ENCODE data around the gene PCDHGA9. TPM values are rescaled to one million over a fixed set of nuclear protein-coding genes. Genes with fewer than 3 reads are reported as not detected.

The PCDHGA9 gene
- total RNA-seq, 5 donors from 2014 or later (not counting 1 experiment from before 2014, with no cell fraction given): 0.14 to 0.26 (median 0.19) TPM; not detected in 1

GRCh38 chr5:141434006-141434405, 31.4 kb downstream of the PCDHGA9 start:
- H3K4me1 ChIP-seq (ENCODE audit: control insufficient read depth in 1 of 2, extremely low read depth in 1 of 2, insufficient read depth in 2 of 2, low read length in 2 of 2): peaks cover 0 to 11% of the 10 kb centered on the region in 2 experiments
- ChIA-PET POLR2A (no interaction called here), CTCF (interaction anchor here in 1 of 2 donors (0.8 kb wide), 1 partner anchor 10 kb away, joined by 5 read pairs; no protein-coding TSS in a partner anchor)
- DNase-seq (no peak), ATAC-seq (replicated peaks in 1 of 4) (no peak)
- H3K4me3 ChIP-seq (ENCODE audit: control insufficient read depth in 1 of 2, extremely low read depth in 1 of 2, low read length in 1 of 2): no peak overlapping the region
- H3K27ac ChIP-seq (ENCODE audit: low read length): no peak overlapping the region
- Mint-ChIP-seq H3K4me3 (no peak overlapping the region), H3K27ac (peak overlapping the region in 1 of 2 donors; percentile 11), H3K4me1 (peaks cover 6 to 17% (median 10%) of the 10 kb centered on the region in 3 donors), H3K27me3 (peaks cover 48 to 56% of the 10 kb centered on the region in 2 donors), H3K9me3 (peaks cover 8 to 22% (median 20%) of the 10 kb centered on the region in 3 donors), H3K36me3 (peaks cover 7% of the 10 kb centered on the region)
- peaks cover 23 to 36% of the 10 kb centered on the region in 2 experiments for H3K27me3 ChIP-seq (replicated peaks in 1 of 2; ENCODE audit: control insufficient read depth in 2 of 2, extremely low read depth in 1 of 2, insufficient read depth in 2 of 2, low read length in 1 of 2)
- no peaks in the 10 kb centered on the region for H3K36me3 ChIP-seq (ENCODE audit: control insufficient read depth in 2 of 2, extremely low read depth in 1 of 2, insufficient read depth in 1 of 2, low read length in 1 of 2)
- H3K9me3 ChIP-seq: peaks cover 4% of the 10 kb centered on the region
- 63% methylated on average over 2 of the region's 2 CpGs for WGBS (ENCODE audit: insufficient coverage)

GRCh38 chr5:141437221-141437620, 34.6 kb downstream of the PCDHGA9 start:
- Histone ChIP-seq H3K27ac (ENCODE audit: low read length) (no peak overlapping the region), H3K4me3 (ENCODE audit: control insufficient read depth in 1 of 2, extremely low read depth in 1 of 2, low read length in 1 of 2) (no peak overlapping the region), H3K4me1 (ENCODE audit: control insufficient read depth in 1 of 2, extremely low read depth in 1 of 2, insufficient read depth in 2 of 2, low read length in 2 of 2) (no peaks in the 10 kb centered on the region), H3K36me3 (ENCODE audit: control insufficient read depth in 2 of 2, extremely low read depth in 1 of 2, insufficient read depth in 1 of 2, low read length in 1 of 2) (no peaks in the 10 kb centered on the region), H3K9me3 (no peaks in the 10 kb centered on the region), H3K27me3 (replicated peaks in 1 of 2; ENCODE audit: control insufficient read depth in 2 of 2, extremely low read depth in 1 of 2, insufficient read depth in 2 of 2, low read length in 1 of 2) (peaks cover 7 to 24% of the 10 kb centered on the region in 2 experiments)
- DNase-seq: no peak
- ChIA-PET POLR2A (no interaction called here), CTCF (no interaction called here)
- H3K4me3 Mint-ChIP-seq: no peak overlapping the region
- no peak for ATAC-seq (replicated peaks in 1 of 4)
- no peaks in the 10 kb centered on the region for H3K4me1 Mint-ChIP-seq
- H3K36me3 Mint-ChIP-seq: no peaks in the 10 kb centered on the region
- peaks cover 2 to 6% (median 6%) of the 10 kb centered on the region in 3 donors for H3K9me3 Mint-ChIP-seq
- no CpG with 5 or more reads among the region's 2 CpGs for WGBS (ENCODE audit: insufficient coverage)
- H3K27me3 Mint-ChIP-seq: peaks cover 29 to 50% of the 10 kb centered on the region in 2 donors
- no peak overlapping the region for H3K27ac Mint-ChIP-seq

GRCh38 chr5:141439411-141440141, 37.0 kb downstream of the PCDHGA9 start:
- H3K27ac Mint-ChIP-seq: no peak overlapping the region
- no peaks in the 10 kb centered on the region for H3K36me3 Mint-ChIP-seq
- Histone ChIP-seq H3K9me3 (no peaks in the 10 kb centered on the region), H3K4me3 (ENCODE audit: control insufficient read depth in 1 of 2, extremely low read depth in 1 of 2, low read length in 1 of 2) (no peak overlapping the region), H3K27ac (ENCODE audit: low read length) (no peak overlapping the region), H3K36me3 (ENCODE audit: control insufficient read depth in 2 of 2, extremely low read depth in 1 of 2, insufficient read depth in 1 of 2, low read length in 1 of 2) (no peaks in the 10 kb centered on the region), H3K27me3 (replicated peaks in 1 of 2; ENCODE audit: control insufficient read depth in 2 of 2, extremely low read depth in 1 of 2, insufficient read depth in 2 of 2, low read length in 1 of 2) (peaks cover 6 to 11% of the 10 kb centered on the region in 2 experiments), H3K4me1 (ENCODE audit: control insufficient read depth in 1 of 2, extremely low read depth in 1 of 2, insufficient read depth in 2 of 2, low read length in 2 of 2) (no peaks in the 10 kb centered on the region)
- no peaks in the 10 kb centered on the region for H3K4me1 Mint-ChIP-seq
- POLR2A ChIA-PET: no interaction called here
- DNase-seq (no peak), ATAC-seq (replicated peaks in 1 of 4) (no peak)
- peaks cover 20 to 36% of the 10 kb centered on the region in 2 donors for H3K27me3 Mint-ChIP-seq
- CTCF ChIA-PET: no interaction called here
- WGBS (ENCODE audit: insufficient coverage): 71% methylated on average over 5 of the region's 10 CpGs
- no peak overlapping the region for H3K4me3 Mint-ChIP-seq
- H3K9me3 Mint-ChIP-seq: peaks cover 0 to 3% (median 0%) of the 10 kb centered on the region in 3 donors

- DNase-seq (no peak), ATAC-seq (replicated peaks in 1 of 4) (no peak)
- Histone ChIP-seq H3K4me3 (ENCODE audit: control insufficient read depth in 1 of 2, extremely low read depth in 1 of 2, low read length in 1 of 2) (no peak overlapping the region), H3K9me3 (no peaks in the 10 kb centered on the region), H3K27ac (ENCODE audit: low read length) (no peak overlapping the region), H3K4me1 (ENCODE audit: control insufficient read depth in 1 of 2, extremely low read depth in 1 of 2, insufficient read depth in 2 of 2, low read length in 2 of 2) (no peaks in the 10 kb centered on the region), H3K27me3 (replicated peaks in 1 of 2; ENCODE audit: control insufficient read depth in 2 of 2, extremely low read depth in 1 of 2, insufficient read depth in 2 of 2, low read length in 1 of 2) (peaks cover 5 to 11% of the 10 kb centered on the region in 2 experiments), H3K36me3 (ENCODE audit: control insufficient read depth in 2 of 2, extremely low read depth in 1 of 2, insufficient read depth in 1 of 2, low read length in 1 of 2) (no peaks in the 10 kb centered on the region)
- Mint-ChIP-seq H3K36me3 (no peaks in the 10 kb centered on the region), H3K4me1 (no peaks in the 10 kb centered on the region), H3K27ac (no peak overlapping the region), H3K9me3 (peaks cover 0 to 3% (median 0%) of the 10 kb centered on the region in 3 donors), H3K27me3 (peaks cover 24 to 38% of the 10 kb centered on the region in 2 donors), H3K4me3 (no peak overlapping the region)
- WGBS (ENCODE audit: insufficient coverage): 95% methylated on average over 3 of the region's 9 CpGs
- ChIA-PET CTCF (no interaction called here), POLR2A (no interaction called here)
Measured at GRCh38 chr5:141440341-141440740, 37.8 kb downstream of the PCDHGA9 start.

GRCh38 chr5:141441571-141442170, 39.1 kb downstream of the PCDHGA9 start:
- no peak for ATAC-seq (replicated peaks in 1 of 4)
- WGBS (ENCODE audit: insufficient coverage): 64% methylated on average over 50 of the region's 50 CpGs
- H3K4me3 Mint-ChIP-seq: no peak overlapping the region
- CTCF ChIA-PET: interaction anchor here in 1 of 2 donors (1.2 kb wide), 1 partner anchor 12 kb away, joined by 4 read pairs; the partner anchor contains the start of gene PCDHGA12
- no peaks in the 10 kb centered on the region for H3K36me3 ChIP-seq (ENCODE audit: control insufficient read depth in 2 of 2, extremely low read depth in 1 of 2, insufficient read depth in 1 of 2, low read length in 1 of 2)
- H3K27me3 ChIP-seq (replicated peaks in 1 of 2; ENCODE audit: control insufficient read depth in 2 of 2, extremely low read depth in 1 of 2, insufficient read depth in 2 of 2, low read length in 1 of 2): peaks cover 2 to 11% of the 10 kb centered on the region in 2 experiments
- no peaks in the 10 kb centered on the region for H3K36me3 Mint-ChIP-seq
- H3K27ac Mint-ChIP-seq: no peak overlapping the region
- H3K4me3 ChIP-seq (ENCODE audit: control insufficient read depth in 1 of 2, extremely low read depth in 1 of 2, low read length in 1 of 2): no peak overlapping the region
- no peaks in the 10 kb centered on the region for H3K4me1 ChIP-seq (ENCODE audit: control insufficient read depth in 1 of 2, extremely low read depth in 1 of 2, insufficient read depth in 2 of 2, low read length in 2 of 2)
- no peaks in the 10 kb centered on the region for H3K4me1 Mint-ChIP-seq
- POLR2A ChIA-PET: interaction anchor here in 1 of 2 donors (1.0 kb wide), 1 partner anchor 12 kb away, joined by 3 read pairs; the partner anchor contains the start of gene PCDHGA12
- no peaks in the 10 kb centered on the region for H3K9me3 ChIP-seq
- no peak overlapping the region for H3K27ac ChIP-seq (ENCODE audit: low read length)
- no peak for DNase-seq
- H3K9me3 Mint-ChIP-seq: peaks cover 0 to 3% (median 0%) of the 10 kb centered on the region in 3 donors
- peaks cover 24 to 41% of the 10 kb centered on the region in 2 donors for H3K27me3 Mint-ChIP-seq

Measured in T-cell (primary cell).